Liver (tissue), 9 donors: ENCODE results near the gene SLC16A5. TPM values are rescaled to one million over a fixed set of nuclear protein-coding genes. Genes with fewer than 3 reads are reported as not detected.
A peak's percentile ranks its signal among the peaks of the same experiment; 100 is the strongest.

Experiments
- DNase-seq: peaks from one replicate; pipeline ENCODE4 v3.0.0-alpha.2; 2017; ENCODE audit warnings: low spot score
- H3K27ac ChIP-seq, 2 donors: one replicate each; pipeline ENCODE4 v1.7.0; 2013; ENCODE audit warnings: inconsistent platforms in 2 of 2, low read length in 2 of 2, control low read depth in 1 of 2, low read depth in 1 of 2, mild to moderate bottlenecking in 1 of 2
- H3K27me3 ChIP-seq, 4 donors: one replicate each; pipeline versions ENCODE4 v1.6.1 to v1.7.0; 2013; ENCODE audit warnings: low read length in 3 of 4, inconsistent platforms in 1 of 4, mild to moderate bottlenecking in 1 of 4, moderate library complexity in 1 of 4; ENCODE audit not compliant: control insufficient read depth in 4 of 4, insufficient read depth in 4 of 4
- H3K36me3 ChIP-seq, 4 donors: one replicate each; pipeline versions ENCODE4 v1.6.1 to v1.7.0; 2013; ENCODE audit warnings: low read length in 3 of 4, mild to moderate bottlenecking in 3 of 4, low read depth in 1 of 4, moderate library complexity in 1 of 4; ENCODE audit not compliant: control insufficient read depth in 4 of 4, insufficient read depth in 3 of 4
- H3K4me1 ChIP-seq, 4 donors: one replicate each; pipeline versions ENCODE4 v1.6.1 to v1.7.0; 2013; ENCODE audit warnings: low read length in 3 of 4, mild to moderate bottlenecking in 3 of 4, moderate library complexity in 1 of 4; ENCODE audit not compliant: control insufficient read depth in 4 of 4, insufficient read depth in 4 of 4
- H3K4me3 ChIP-seq, 3 donors: one replicate each; pipeline versions ENCODE4 v1.6.1 to v1.7.0; 2013; ENCODE audit warnings: low read length in 3 of 3, control low read depth in 1 of 3, low read depth in 1 of 3, mild to moderate bottlenecking in 1 of 3
- H3K9ac ChIP-seq, 2 donors: one replicate each; pipeline ENCODE4 v1.7.0; 2013; ENCODE audit warnings: low read length in 2 of 2, mild to moderate bottlenecking in 2 of 2, moderate library complexity in 2 of 2, control low read depth in 1 of 2, low read depth in 1 of 2
- H3K9me3 ChIP-seq, 4 donors: one replicate each; pipeline versions ENCODE4 v1.6.1 to v1.7.0; 2013; ENCODE audit warnings: low read length in 3 of 4; ENCODE audit not compliant: control insufficient read depth in 4 of 4
- EGR1 ChIP-seq, 2 donors: IDR thresholded peaks; 2 replicates each; pipeline ENCODE4 v1.6.1; 2016 to 2018; ENCODE audit warnings: antibody characterized with exemption in 2 of 2, low read depth in 2 of 2
- GABPA ChIP-seq, 2 donors: IDR thresholded peaks in 1 of 2; conservative IDR thresholded peaks in 1 of 2; 2 replicates each; pipeline ENCODE4 v1.6.1; 2016; ENCODE audit warnings: antibody characterized with exemption in 2 of 2, mild to moderate bottlenecking in 1 of 2, moderate library complexity in 1 of 2
- RAD21 ChIP-seq, 2 donors: IDR thresholded peaks; 2 replicates each; pipeline ENCODE4 v1.6.1; 2016; ENCODE audit warnings: antibody characterized with exemption in 2 of 2, mild to moderate bottlenecking in 2 of 2
- RXRA ChIP-seq, 2 donors: IDR thresholded peaks; 2 replicates each; pipeline ENCODE4 v1.6.1; 2017 to 2018; ENCODE audit warnings: antibody characterized with exemption in 2 of 2, mild to moderate bottlenecking in 1 of 2
- SP1 ChIP-seq: IDR thresholded peaks from 2 replicates; pipeline ENCODE4 v1.6.1; 2018; ENCODE audit warnings: antibody characterized with exemption, mild to moderate bottlenecking
- YY1 ChIP-seq: IDR thresholded peaks from 2 replicates; pipeline ENCODE4 v1.6.1; 2016; ENCODE audit warnings: antibody characterized with exemption, mild to moderate bottlenecking
- WGBS: extraction: QIAGEN DNeasy Blood & Tissue Kit; methylation state at CpG from one replicate; pipeline ENCODE4 v1.1.7; 2013; 5-methylcytosine and 5-hydroxymethylcytosine counted together
- polyA plus RNA-seq, 2 donors: library from polyadenylated mRNA; stranded (reverse) in 1 of 2; unstranded in 1 of 2; fragments of 200-250 nt in 1 of 2; fragments of >200 nt in 1 of 2; fragmentation: Nextera tagmentation in 1 of 2; extraction: Ambion mirVana in 1 of 2; gene quantifications; one replicate each; pipeline versions ENCODE4 v1.2.1 to v1.2.3, GENCODE V29; 2013 to 2015
- total RNA-seq, 2 donors: library from RNA; depleted of rRNA; stranded (reverse); fragments of >200 nt; gene quantifications; one replicate each; pipeline ENCODE4 v1.2.3, GENCODE V29; 2014
- TF ChIP-seq, protein P1 (sequence below): IDR thresholded peaks from 2 replicates; pipeline ENCODE4 v1.6.1; 2016; ENCODE audit warnings: antibody characterized with exemption
- TF ChIP-seq, protein P2 (sequence below): IDR thresholded peaks from 2 replicates; pipeline ENCODE4 v1.6.1; 2016; ENCODE audit warnings: antibody characterized with exemption
- TF ChIP-seq, protein P3 (sequence below): IDR thresholded peaks from 2 replicates; pipeline ENCODE4 v1.6.1; 2016; ENCODE audit warnings: antibody characterized with exemption, mild to moderate bottlenecking
- donor health status: healthy.
- donor health status: healthy.
- donor health status: healthy.
- donor health status: healthy.
- donor health status: healthy.

Gene SLC16A5
- total and polyA plus RNA-seq, 4 donors = 1.0 to 4.5 (median 2.6) TPM

DNA sequence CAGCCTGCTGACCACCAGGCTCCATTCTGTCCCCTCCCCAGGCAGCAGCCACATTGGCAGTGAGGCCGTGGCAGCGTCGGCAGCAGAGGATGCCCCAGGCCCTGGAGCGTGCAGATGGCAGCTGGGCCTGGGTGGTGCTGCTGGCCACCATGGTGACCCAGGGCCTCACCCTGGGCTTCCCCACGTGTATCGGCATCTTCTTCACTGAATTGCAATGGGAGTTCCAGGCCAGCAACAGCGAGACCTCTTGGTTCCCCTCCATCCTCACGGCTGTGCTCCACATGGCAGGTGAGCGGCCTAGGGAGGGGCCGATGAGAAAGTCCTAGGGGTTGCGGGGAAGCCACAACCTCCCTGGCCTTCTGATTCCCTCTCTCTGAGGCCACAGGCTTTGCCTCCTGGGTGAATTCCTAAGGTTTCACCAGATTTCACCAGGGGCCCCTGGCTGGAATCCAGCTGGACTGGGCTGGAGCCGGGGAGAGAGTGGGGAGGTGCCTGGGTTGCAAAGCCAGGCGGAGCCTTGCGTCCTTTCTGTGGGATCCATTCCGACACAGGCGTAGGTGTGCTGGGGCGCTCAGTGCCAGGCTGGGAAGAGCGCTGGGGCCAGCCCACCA is 5.9 kb downstream of the SLC16A5 start (continued):
- TF ChIP-seq, protein P1, sequence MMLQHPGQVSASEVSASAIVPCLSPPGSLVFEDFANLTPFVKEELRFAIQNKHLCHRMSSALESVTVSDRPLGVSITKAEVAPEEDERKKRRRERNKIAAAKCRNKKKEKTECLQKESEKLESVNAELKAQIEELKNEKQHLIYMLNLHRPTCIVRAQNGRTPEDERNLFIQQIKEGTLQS = no peak
- TF ChIP-seq GABPA (IDR thresholded peaks at IDR 0.05 in 1 of 2, conservative IDR thresholded peaks at IDR 0.05 in 1 of 2) (no peak), EGR1 (IDR thresholded peaks at IDR 0.05; ENCODE audit: low read depth in 2 of 2) (no peak)
- TF ChIP-seq, protein P2, sequence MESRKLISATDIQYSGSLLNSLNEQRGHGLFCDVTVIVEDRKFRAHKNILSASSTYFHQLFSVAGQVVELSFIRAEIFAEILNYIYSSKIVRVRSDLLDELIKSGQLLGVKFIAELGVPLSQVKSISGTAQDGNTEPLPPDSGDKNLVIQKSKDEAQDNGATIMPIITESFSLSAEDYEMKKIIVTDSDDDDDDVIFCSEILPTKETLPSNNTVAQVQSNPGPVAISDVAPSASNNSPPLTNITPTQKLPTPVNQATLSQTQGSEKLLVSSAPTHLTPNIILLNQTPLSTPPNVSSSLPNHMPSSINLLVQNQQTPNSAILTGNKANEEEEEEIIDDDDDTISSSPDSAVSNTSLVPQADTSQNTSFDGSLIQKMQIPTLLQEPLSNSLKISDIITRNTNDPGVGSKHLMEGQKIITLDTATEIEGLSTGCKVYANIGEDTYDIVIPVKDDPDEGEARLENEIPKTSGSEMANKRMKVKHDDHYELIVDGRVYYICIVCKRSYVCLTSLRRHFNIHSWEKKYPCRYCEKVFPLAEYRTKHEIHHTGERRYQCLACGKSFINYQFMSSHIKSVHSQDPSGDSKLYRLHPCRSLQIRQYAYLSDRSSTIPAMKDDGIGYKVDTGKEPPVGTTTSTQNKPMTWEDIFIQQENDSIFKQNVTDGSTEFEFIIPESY = no peak

DNA sequence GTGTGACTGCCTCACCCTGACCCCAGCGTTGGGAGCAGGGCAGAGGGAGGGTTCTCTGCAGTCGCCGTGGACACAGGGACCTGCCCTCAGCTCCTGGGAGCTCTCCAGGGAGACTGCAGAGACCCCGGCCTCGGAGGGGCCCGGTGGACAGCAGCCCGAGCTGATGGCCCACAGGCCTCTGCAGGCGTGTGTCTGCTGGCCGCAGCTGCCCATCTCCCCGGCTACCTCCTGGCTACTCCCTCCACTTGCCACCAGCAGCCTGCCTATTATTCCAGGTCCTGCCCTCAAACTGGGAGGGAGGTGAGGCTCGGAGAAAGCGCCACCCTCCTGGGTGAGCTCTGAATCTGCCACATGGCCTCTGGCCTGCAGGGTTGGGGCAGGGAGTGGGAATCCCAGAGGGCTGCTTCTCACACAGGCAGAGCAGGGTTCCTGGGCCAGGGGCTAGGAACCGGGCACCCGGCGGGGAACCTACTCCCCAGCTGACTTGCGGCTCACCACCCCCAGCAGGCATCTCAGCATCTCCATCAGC is 7.2 kb downstream of the SLC16A5 start:
- H3K27ac ChIP-seq = no peak overlapping the region
- no peaks in the 10 kb centered on the region for H3K9me3 ChIP-seq
- no peak overlapping the region for H3K4me3 ChIP-seq
- TF ChIP-seq EGR1 (IDR thresholded peaks at IDR 0.05; ENCODE audit: low read depth in 2 of 2) = no peak
- TF ChIP-seq YY1 = no peak
- no peaks in the 10 kb centered on the region for H3K27me3 ChIP-seq
- DNase-seq = no peak
- peaks cover 14 to 26% (median 16%) of the 10 kb centered on the region in 4 donors for H3K4me1 ChIP-seq
- 83% methylated on average over 16 of the region's 16 CpGs for WGBS
- H3K36me3 ChIP-seq = no peaks in the 10 kb centered on the region
- no peak overlapping the region for H3K9ac ChIP-seq

DNA sequence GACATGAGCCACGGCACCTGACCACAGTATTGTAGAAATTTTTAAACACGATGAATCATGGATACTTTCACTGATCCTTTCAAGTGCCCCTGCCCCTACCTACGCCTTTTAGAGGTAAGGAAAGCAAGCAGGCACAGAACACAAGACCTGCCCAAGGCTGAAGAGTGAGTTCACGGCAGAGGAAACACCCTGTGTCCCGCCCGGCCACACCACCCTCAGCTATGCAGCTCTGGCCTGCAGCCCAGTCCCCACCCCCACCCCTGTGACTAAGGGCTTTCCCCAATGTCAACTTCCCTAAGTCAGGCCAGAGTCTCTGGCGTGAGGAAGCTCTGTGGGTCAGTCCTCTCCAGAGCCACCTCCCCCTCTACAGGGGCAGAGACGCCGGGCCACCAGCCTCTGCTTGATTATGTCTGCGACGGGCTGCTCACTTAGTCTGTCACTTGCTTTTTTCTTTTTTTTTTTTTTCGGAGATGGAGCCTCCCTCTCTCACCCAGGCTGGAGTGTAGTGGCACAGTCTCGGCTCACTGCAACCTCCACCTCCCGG is 8.4 kb downstream of the SLC16A5 start:
- DNase-seq = peak; percentile 95

More for the DNA sequence above, 8.4 kb downstream of the SLC16A5 start:
- Histone ChIP-seq H3K27ac (peak overlapping the region in 1 of 2 donors; percentile 28), H3K9me3 (no peaks in the 10 kb centered on the region), H3K36me3 (peaks cover 0 to 3% (median 0%) of the 10 kb centered on the region in 4 donors), H3K4me1 (peaks cover 8 to 19% (median 11%) of the 10 kb centered on the region in 4 donors), H3K9ac (no peak overlapping the region), H3K4me3 (no peak overlapping the region), H3K27me3 (no peaks in the 10 kb centered on the region)
- 54% methylated on average over 14 of the region's 14 CpGs for WGBS
- peak in 1 of 2 donors; percentile 8 for TF ChIP-seq RAD21 (IDR thresholded peaks at IDR 0.05)
- TF ChIP-seq SP1 = peak; percentile 8
- TF ChIP-seq, protein P3, sequence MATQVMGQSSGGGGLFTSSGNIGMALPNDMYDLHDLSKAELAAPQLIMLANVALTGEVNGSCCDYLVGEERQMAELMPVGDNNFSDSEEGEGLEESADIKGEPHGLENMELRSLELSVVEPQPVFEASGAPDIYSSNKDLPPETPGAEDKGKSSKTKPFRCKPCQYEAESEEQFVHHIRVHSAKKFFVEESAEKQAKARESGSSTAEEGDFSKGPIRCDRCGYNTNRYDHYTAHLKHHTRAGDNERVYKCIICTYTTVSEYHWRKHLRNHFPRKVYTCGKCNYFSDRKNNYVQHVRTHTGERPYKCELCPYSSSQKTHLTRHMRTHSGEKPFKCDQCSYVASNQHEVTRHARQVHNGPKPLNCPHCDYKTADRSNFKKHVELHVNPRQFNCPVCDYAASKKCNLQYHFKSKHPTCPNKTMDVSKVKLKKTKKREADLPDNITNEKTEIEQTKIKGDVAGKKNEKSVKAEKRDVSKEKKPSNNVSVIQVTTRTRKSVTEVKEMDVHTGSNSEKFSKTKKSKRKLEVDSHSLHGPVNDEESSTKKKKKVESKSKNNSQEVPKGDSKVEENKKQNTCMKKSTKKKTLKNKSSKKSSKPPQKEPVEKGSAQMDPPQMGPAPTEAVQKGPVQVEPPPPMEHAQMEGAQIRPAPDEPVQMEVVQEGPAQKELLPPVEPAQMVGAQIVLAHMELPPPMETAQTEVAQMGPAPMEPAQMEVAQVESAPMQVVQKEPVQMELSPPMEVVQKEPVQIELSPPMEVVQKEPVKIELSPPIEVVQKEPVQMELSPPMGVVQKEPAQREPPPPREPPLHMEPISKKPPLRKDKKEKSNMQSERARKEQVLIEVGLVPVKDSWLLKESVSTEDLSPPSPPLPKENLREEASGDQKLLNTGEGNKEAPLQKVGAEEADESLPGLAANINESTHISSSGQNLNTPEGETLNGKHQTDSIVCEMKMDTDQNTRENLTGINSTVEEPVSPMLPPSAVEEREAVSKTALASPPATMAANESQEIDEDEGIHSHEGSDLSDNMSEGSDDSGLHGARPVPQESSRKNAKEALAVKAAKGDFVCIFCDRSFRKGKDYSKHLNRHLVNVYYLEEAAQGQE = no peak
- peak in 1 of 2 donors; percentile 14 for TF ChIP-seq RXRA (IDR thresholded peaks at IDR 0.05)
